Kidney epithelial cell (primary cell): Measurements from ENCODE around the gene FGGY. TPM values are rescaled to one million over a fixed set of nuclear protein-coding genes. Genes with fewer than 3 reads are reported as not detected.

ENCODE experiments used
- DNase-seq: peaks from one replicate; pipeline ENCODE4 v3.0.0-alpha.2; 2010; ENCODE audit warnings: low read depth
- H3K27me3 ChIP-seq: 2 replicates; pipeline ENCODE4 v1.6.0; 2011; ENCODE audit warnings: low read length; ENCODE audit not compliant: control insufficient read depth, insufficient read depth
- H3K36me3 ChIP-seq: 2 replicates; pipeline ENCODE4 v1.5.1; 2011; ENCODE audit warnings: low read length; ENCODE audit not compliant: control insufficient read depth, insufficient read depth
- H3K4me3 ChIP-seq: 2 replicates; pipeline ENCODE4 v1.5.1; 2011; ENCODE audit warnings: low read depth, mild to moderate bottlenecking, control low read depth, low read length
- total RNA-seq: library from RNA; depleted of rRNA; stranded (reverse); fragments of >200 nt; gene quantifications from 2 replicates; pipeline ENCODE4 v1.2.3, GENCODE V29; 2015
- TF ChIP-seq, protein P1 (sequence below): IDR thresholded peaks from 2 replicates; pipeline ENCODE4 v1.5.1; 2011; ENCODE audit warnings: mild to moderate bottlenecking, moderate library complexity, low read length, control low read depth, inconsistent platforms; ENCODE audit not compliant: insufficient read depth, poor library complexity, severe bottlenecking

Gene FGGY
- total RNA-seq, 1 donor from 2014 or later, result 8.6 TPM

DNA sequence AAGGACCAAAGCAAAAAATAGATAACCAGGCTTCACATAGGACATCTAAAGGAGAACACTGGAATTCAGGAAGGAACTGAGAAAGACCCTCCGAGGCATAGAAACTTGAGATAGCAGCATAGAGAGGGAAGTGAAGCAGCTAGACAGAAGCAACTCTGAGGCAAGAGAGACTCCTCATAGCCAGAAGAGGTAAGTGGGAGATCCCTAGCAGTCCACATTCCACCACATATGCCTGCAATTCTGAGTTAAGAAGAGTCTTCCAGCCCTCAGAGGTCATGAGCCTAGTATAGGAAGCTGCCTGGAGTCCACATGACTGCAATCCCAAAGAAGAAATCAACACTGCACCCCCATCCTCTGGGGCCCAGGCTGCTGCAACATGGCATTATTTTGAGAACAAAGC is 13.9 kb upstream of the FGGY start:
- H3K36me3 ChIP-seq, result no peaks in the 10 kb centered on the region
- TF ChIP-seq, protein P1, sequence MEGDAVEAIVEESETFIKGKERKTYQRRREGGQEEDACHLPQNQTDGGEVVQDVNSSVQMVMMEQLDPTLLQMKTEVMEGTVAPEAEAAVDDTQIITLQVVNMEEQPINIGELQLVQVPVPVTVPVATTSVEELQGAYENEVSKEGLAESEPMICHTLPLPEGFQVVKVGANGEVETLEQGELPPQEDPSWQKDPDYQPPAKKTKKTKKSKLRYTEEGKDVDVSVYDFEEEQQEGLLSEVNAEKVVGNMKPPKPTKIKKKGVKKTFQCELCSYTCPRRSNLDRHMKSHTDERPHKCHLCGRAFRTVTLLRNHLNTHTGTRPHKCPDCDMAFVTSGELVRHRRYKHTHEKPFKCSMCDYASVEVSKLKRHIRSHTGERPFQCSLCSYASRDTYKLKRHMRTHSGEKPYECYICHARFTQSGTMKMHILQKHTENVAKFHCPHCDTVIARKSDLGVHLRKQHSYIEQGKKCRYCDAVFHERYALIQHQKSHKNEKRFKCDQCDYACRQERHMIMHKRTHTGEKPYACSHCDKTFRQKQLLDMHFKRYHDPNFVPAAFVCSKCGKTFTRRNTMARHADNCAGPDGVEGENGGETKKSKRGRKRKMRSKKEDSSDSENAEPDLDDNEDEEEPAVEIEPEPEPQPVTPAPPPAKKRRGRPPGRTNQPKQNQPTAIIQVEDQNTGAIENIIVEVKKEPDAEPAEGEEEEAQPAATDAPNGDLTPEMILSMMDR, result no peak
- no peak overlapping the region for H3K4me3 ChIP-seq
- DNase-seq, result no peak
- H3K27me3 ChIP-seq, result no peaks in the 10 kb centered on the region

DNA sequence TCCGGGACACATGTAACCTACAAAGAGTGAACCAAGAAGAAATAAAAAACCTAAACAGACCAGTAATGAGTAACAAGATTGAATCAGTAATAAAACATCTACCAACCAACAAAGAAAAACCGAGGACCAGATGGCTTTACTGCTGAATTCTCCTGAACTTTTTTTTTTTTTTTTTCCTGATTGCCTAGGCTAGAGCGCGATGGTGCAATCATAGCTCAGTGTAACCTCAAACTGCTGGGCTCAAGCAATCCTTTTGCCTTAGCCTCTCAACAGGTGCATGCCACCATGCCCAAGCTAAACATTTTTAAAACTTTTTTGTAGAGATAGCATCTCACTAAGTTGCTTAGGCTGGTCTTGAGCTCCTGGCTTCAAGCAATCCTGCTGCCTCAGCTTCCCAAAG is 11.2 kb upstream of the FGGY start:
- Histone ChIP-seq H3K27me3 (no peaks in the 10 kb centered on the region), H3K4me3 (no peak overlapping the region), H3K36me3 (no peaks in the 10 kb centered on the region)
- DNase-seq, result no peak
- TF ChIP-seq, protein P1, result no peak

DNA sequence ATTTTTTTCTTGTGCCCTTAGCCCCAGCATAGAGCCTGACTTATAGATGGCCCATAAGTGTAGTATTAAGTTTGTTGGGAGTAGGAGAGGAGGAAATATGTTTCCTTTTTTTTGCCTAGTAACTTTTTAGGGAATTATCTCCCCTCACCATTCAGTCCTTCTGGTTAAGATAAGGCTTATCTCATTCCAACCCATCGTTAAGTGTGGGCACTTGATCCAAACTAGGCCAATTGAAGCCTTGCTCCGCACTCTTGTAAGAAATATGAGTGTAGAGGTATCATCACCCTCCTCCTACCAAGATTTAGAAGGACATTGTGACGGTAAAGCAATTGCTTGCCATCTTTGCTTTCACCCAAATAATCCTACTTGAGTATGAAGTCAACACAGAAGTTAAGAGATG is 8.8 kb upstream of the FGGY start:
- TF ChIP-seq, protein P1, result no peak
- DNase-seq, result no peak
- no peak overlapping the region for H3K4me3 ChIP-seq
- no peaks in the 10 kb centered on the region for H3K36me3 ChIP-seq
- H3K27me3 ChIP-seq, result no peaks in the 10 kb centered on the region

DNA sequence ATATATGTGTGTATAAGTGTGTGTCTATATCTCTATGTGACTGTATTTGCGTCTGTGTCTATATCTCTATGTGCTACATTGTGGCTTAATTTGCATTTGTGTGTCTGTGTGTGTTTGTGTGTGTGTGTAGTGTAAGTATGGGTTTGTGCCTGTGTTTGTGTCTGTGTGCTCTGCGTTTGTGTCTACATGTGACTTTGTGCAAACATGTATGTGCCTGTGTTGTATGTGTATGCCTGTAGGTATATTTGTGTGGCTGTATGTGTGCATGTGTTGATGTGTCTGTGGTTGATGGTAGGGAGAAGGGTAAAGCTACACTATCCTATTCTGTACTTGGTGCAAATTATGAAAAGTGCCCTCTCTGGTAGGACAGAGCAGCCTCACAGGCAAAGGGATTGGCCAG is 7.3 kb upstream of the FGGY start:
- TF ChIP-seq, protein P1, result no peak
- Histone ChIP-seq H3K4me3 (no peak overlapping the region), H3K36me3 (no peaks in the 10 kb centered on the region), H3K27me3 (no peaks in the 10 kb centered on the region)
- DNase-seq, result no peak

DNA sequence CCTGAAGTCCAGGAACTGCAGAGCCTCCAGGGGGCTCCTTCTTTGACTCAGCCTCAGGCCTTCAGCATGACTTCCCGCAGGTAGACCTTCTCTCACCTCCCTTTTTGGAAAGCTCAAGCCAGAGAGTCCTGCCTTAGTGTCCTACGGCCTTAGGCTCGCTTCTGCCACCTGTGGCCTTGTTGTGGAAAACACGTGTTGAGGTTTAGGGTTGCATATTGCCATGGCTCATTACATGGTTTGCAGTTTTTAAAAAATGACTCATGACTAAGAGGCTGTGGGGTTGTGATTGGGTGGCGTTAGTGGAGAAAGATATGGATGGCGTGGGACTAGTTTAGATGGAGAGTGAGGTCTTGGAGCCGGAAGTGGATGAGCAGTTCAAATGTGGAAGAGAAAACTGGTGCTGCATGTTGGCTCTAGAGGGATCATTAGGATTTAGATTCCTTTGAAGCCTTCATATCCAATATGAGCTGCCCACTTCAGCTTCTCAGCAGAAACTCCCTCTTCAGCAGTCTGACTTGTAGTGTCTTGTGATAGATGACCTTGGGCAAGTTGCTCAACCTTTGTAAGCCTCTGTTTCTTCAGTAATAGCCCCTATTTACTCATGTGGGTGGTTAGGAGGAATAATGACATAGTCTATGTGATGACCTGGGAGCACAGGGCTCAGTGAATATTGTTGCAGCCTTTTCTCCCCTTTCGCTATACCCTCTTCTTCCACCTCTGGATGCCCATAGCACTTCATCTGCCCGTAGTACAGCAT is 6.5 kb upstream of the FGGY start:
- DNase-seq, result no peak
- no peaks in the 10 kb centered on the region for H3K36me3 ChIP-seq
- no peak overlapping the region for H3K4me3 ChIP-seq

DNA sequence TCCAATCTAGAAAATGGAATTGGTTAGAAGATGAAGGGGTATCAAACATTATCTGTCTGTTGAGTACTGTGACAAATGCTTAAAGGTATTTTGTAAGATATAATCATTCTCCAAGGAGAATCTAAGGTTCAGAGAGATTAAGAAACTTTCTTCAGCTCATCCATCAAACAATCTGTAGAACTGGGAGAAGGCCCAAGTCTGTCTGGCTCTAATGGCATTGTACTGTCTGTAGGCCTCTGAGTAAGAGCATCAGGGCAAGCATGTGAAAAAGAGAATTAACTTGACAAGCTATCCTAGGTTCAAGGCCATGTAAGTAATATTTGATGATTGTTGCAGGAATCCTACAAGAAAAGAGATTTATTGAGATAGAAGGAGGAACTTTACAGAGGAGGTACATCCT is 5.3 kb upstream of the FGGY start:
- no peak overlapping the region for H3K4me3 ChIP-seq
- TF ChIP-seq, protein P1, result no peak
- DNase-seq, result no peak
- no peaks in the 10 kb centered on the region for H3K27me3 ChIP-seq
- H3K36me3 ChIP-seq, result no peaks in the 10 kb centered on the region

More for the DNA sequence above, 6.5 kb upstream of the FGGY start:
- TF ChIP-seq, protein P1, result peak; percentile 62
- H3K27me3 ChIP-seq, result no peaks in the 10 kb centered on the region
